DND-41 (cell line): Measurements from ENCODE around the gene NOL9.

Source experiments
- CTCF ChIP-seq: IDR thresholded peaks from 2 replicates; pipeline ENCODE4 v1.5.1; 2012; ENCODE audit warnings: borderline replicate concordance, low read length, moderate library complexity, mild to moderate bottlenecking; ENCODE audit not compliant: poor library complexity, severe bottlenecking; ENCODE audit errors: extremely low read depth
- EZH2 ChIP-seq: IDR thresholded peaks from 3 replicates; pipeline ENCODE4 v1.6.1; 2012; ENCODE audit warnings: borderline replicate concordance, low read depth, mild to moderate bottlenecking, moderate library complexity, low read length, inconsistent platforms; ENCODE audit not compliant: severe bottlenecking

GRCh38 chr1:6496890-6497214 lies 57.5 kb downstream of the NOL9 start:
- TF ChIP-seq EZH2: no peak
- TF ChIP-seq CTCF: no peak
